H9 (cell line): ENCODE data around the gene SLC2A8. TPM values are rescaled to one million over a fixed set of nuclear protein-coding genes. Genes with fewer than 3 reads are reported as not detected.
A peak's percentile ranks its signal among the peaks of the same experiment; 100 is the strongest.

Experiments
- DNase-seq: peaks from one replicate; pipeline ENCODE4 v3.0.0-alpha.2; 2017
- H2AFZ ChIP-seq: one replicate; pipeline ENCODE4 v1.6.1; 2013; ENCODE audit warnings: mild to moderate bottlenecking, low read length, control low read depth, moderate library complexity
- H2AK5ac ChIP-seq: 2 replicates; pipeline ENCODE4 v1.6.1; 2013; ENCODE audit warnings: low read length, control low read depth, mixed read lengths; ENCODE audit not compliant: insufficient read length
- H2BK120ac ChIP-seq: one replicate; pipeline ENCODE4 v1.6.1; 2013; ENCODE audit warnings: low read depth, mild to moderate bottlenecking, low read length, control low read depth, inconsistent platforms; ENCODE audit not compliant: poor library complexity, severe bottlenecking
- H2BK12ac ChIP-seq: 2 replicates; pipeline ENCODE4 v1.6.1; 2013; ENCODE audit warnings: low read length, control low read depth, mixed read lengths, low read depth; ENCODE audit not compliant: insufficient read length
- H2BK15ac ChIP-seq: 2 replicates; pipeline ENCODE4 v1.6.1; 2013; ENCODE audit warnings: low read depth, low read length, control low read depth
- H2BK20ac ChIP-seq: one replicate; pipeline ENCODE4 v1.6.1; 2013; ENCODE audit warnings: low read depth, mild to moderate bottlenecking, low read length, control low read depth, inconsistent platforms; ENCODE audit not compliant: poor library complexity, severe bottlenecking
- H2BK5ac ChIP-seq: 2 replicates; pipeline ENCODE4 v1.6.1; 2013; ENCODE audit warnings: low read length, control low read depth, mixed read lengths; ENCODE audit not compliant: insufficient read length
- H3K14ac ChIP-seq: 2 replicates; pipeline ENCODE4 v1.6.1; 2013; ENCODE audit warnings: low read length, control low read depth; ENCODE audit not compliant: insufficient read depth
- H3K18ac ChIP-seq: 2 replicates; pipeline ENCODE4 v1.6.1; 2013; ENCODE audit warnings: low read depth, mild to moderate bottlenecking, mixed read lengths, low read length, control low read depth; ENCODE audit not compliant: insufficient read length
- H3K23ac ChIP-seq: 2 replicates; pipeline ENCODE4 v1.6.1; 2013; ENCODE audit warnings: low read length, control low read depth, mixed read lengths, low read depth; ENCODE audit not compliant: insufficient read length
- H3K23me2 ChIP-seq: 2 replicates; pipeline ENCODE4 v1.6.1; 2013; ENCODE audit warnings: low read depth, mild to moderate bottlenecking, mixed read lengths, low read length, control low read depth; ENCODE audit not compliant: insufficient read length, poor library complexity, severe bottlenecking
- H3K27ac ChIP-seq: 2 replicates; pipeline ENCODE4 v1.5.1; 2013; ENCODE audit warnings: low read length, control low read depth, mixed read lengths, low read depth; ENCODE audit not compliant: insufficient read length
- H3K27me3 ChIP-seq: 2 replicates; pipeline ENCODE4 v1.6.1; 2013; ENCODE audit warnings: low read length, control low read depth, inconsistent platforms; ENCODE audit not compliant: insufficient read depth
- H3K4ac ChIP-seq: 2 replicates; pipeline ENCODE4 v1.6.1; 2013; ENCODE audit warnings: low read depth, mild to moderate bottlenecking, control low read depth, inconsistent platforms, low read length, moderate library complexity
- H3K4me1 ChIP-seq: 2 replicates; pipeline ENCODE4 v1.6.1; 2013; ENCODE audit warnings: low read length, control low read depth, inconsistent platforms; ENCODE audit not compliant: insufficient read depth
- H3K4me2 ChIP-seq: 2 replicates; pipeline ENCODE4 v1.6.1; 2013; ENCODE audit warnings: low read length, control low read depth, mixed read lengths; ENCODE audit not compliant: insufficient read length, insufficient read depth
- H3K56ac ChIP-seq: 2 replicates; pipeline ENCODE4 v1.6.1; 2013; ENCODE audit warnings: low read depth, mild to moderate bottlenecking, mixed read lengths, low read length, control low read depth; ENCODE audit not compliant: insufficient read length
- H3K79me1 ChIP-seq: 2 replicates; pipeline ENCODE4 v1.6.1; 2013; ENCODE audit warnings: low read depth, mild to moderate bottlenecking, moderate library complexity, low read length, control low read depth, inconsistent platforms; ENCODE audit not compliant: insufficient read depth, poor library complexity, severe bottlenecking
- H3K79me2 ChIP-seq: 2 replicates; pipeline ENCODE4 v1.6.1; 2013; ENCODE audit warnings: low read length, control low read depth, inconsistent platforms; ENCODE audit not compliant: insufficient read depth
- H3K9ac ChIP-seq: 2 replicates; pipeline ENCODE4 v1.6.1; 2013; ENCODE audit warnings: low read length, control low read depth, mixed read lengths; ENCODE audit not compliant: insufficient read length; ENCODE audit errors: extremely low read depth
- H3K9me3 ChIP-seq: one replicate; pipeline ENCODE4 v1.6.1; 2013; ENCODE audit warnings: low read depth, low read length, inconsistent platforms; ENCODE audit not compliant: control insufficient read depth
- H3T11ph ChIP-seq: one replicate; pipeline ENCODE4 v1.6.1; 2013; ENCODE audit warnings: mild to moderate bottlenecking, low read length, control low read depth, inconsistent platforms
- H4K20me1 ChIP-seq: one replicate; pipeline ENCODE4 v1.6.1; 2013; ENCODE audit not compliant: control insufficient read depth, insufficient read length, insufficient read depth
- H4K5ac ChIP-seq: 2 replicates; pipeline ENCODE4 v1.6.1; 2013; ENCODE audit warnings: low read depth, mild to moderate bottlenecking, mixed read lengths, low read length, control low read depth; ENCODE audit not compliant: insufficient read length
- H4K8ac ChIP-seq: replicated peaks from 2 replicates; pipeline ENCODE4 v1.6.1; 2013; ENCODE audit warnings: low read length, control low read depth, mixed read lengths, low read depth; ENCODE audit not compliant: insufficient read length
- H4K91ac ChIP-seq: 2 replicates; pipeline ENCODE4 v1.6.1; 2013; ENCODE audit warnings: low read depth, mild to moderate bottlenecking, moderate library complexity, mixed read lengths, low read length, control low read depth; ENCODE audit not compliant: insufficient read length
- H3K27ac Mint-ChIP-seq, 3 experiments: 2 replicates in 2 of 3; 3 replicates in 1 of 3; pipeline ENCODE4 v1.8.0; 2020 to 2021; ENCODE audit warnings: mixed read lengths in 3 of 3, mild to moderate bottlenecking in 1 of 3, moderate library complexity in 1 of 3
- H3K27me3 Mint-ChIP-seq: 2 replicates; pipeline ENCODE4 v1.8.0; 2021; ENCODE audit warnings: low read depth, mild to moderate bottlenecking, moderate library complexity, mixed read lengths
- H3K36me3 Mint-ChIP-seq, 3 experiments: 2 replicates in 2 of 3; 3 replicates in 1 of 3; pipeline ENCODE4 v1.8.0; 2020 to 2021; ENCODE audit warnings: low read depth in 3 of 3, mixed read lengths in 3 of 3; ENCODE audit not compliant: insufficient read depth in 1 of 3
- H3K4me1 Mint-ChIP-seq, 2 experiments: 2 replicates each; pipeline ENCODE4 v1.8.0; 2020; ENCODE audit warnings: mixed read lengths in 2 of 2
- H3K4me3 Mint-ChIP-seq, 2 experiments: 2 replicates in 1 of 2; 3 replicates in 1 of 2; pipeline ENCODE4 v1.8.0; 2020 to 2021; ENCODE audit warnings: mild to moderate bottlenecking in 2 of 2, mixed read lengths in 2 of 2, moderate library complexity in 1 of 2
- H3K9me3 Mint-ChIP-seq, 2 experiments: 2 replicates in 1 of 2; 3 replicates in 1 of 2; pipeline ENCODE4 v1.8.0; 2020; ENCODE audit warnings: mild to moderate bottlenecking in 2 of 2, mixed read lengths in 2 of 2, moderate library complexity in 1 of 2
- WGBS: extraction: QIAGEN DNeasy Blood & Tissue Kit; methylation state at CpG from one replicate; pipeline ENCODE4 v1.1.7; 2013; ENCODE audit warnings: missing lambda C conversion rate, low lambda C conversion rate, mixed read lengths; ENCODE audit not compliant: insufficient read length; ENCODE audit errors: extremely low coverage; 5-methylcytosine and 5-hydroxymethylcytosine counted together
- total RNA-seq: library from RNA; stranded (reverse); gene quantifications from 2 replicates; pipeline ENCODE4 v1.2.1, GENCODE V29; 2021
- TF ChIP-seq, protein P1 (sequence below): fragments of 200-600 bp; sonication (generic); conservative IDR thresholded peaks from 3 replicates; pipeline ENCODE4 v1.8.0; 2021; ENCODE audit warnings: antibody characterized with exemption, mild to moderate bottlenecking

SLC2A8 gene
- total RNA-seq, 1 experiment from 2014 or later, result 38.3 TPM

DNA sequence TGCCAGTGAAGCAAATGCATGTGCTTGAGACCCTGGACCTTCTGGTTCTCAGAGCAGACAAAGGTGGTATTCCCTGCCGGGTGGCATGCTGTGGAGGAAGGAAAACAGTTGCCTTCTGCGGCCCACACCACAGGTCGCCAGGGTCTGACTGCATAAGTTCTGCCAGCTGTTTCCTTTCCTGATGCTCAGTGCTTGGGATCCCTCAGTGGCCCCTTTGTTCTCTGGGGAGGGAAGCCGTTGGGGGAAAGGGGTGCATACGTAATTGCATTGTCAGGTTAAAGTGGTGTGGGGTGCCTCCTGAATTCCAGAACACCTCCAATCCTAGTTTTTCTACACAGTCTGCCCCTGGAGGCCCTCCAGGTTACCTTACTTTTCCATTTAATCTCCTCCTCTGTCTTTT lies 43.1 kb upstream of the SLC2A8 start:
- no CpG with 5 or more reads among the region's 5 CpGs for WGBS
- H3K9me3 Mint-ChIP-seq, result no peaks in the 10 kb centered on the region

More for the DNA sequence above, 43.1 kb upstream of the SLC2A8 start:
- H3K23ac ChIP-seq, result no peak overlapping the region
- Mint-ChIP-seq H3K4me1 (peaks cover 30 to 36% of the 10 kb centered on the region in 2 experiments), H3K27me3 (no peaks in the 10 kb centered on the region), H3K27ac (peak overlapping the region; percentile 94 to 98 (median 98)), H3K36me3 (peaks cover 6 to 12% (median 7%) of the 10 kb centered on the region in 3 experiments; a peak in 3 of 7 replicates), H3K4me3 (peak overlapping the region in 1 of 2 experiments; percentile 61; a peak in 4 of 5 replicates)
- H3K27ac ChIP-seq, result peak overlapping the region; percentile 40
- no peak overlapping the region for H2BK20ac ChIP-seq
- H2BK120ac ChIP-seq, result no peak overlapping the region
- no peak overlapping the region for H2AK5ac ChIP-seq
- peak; percentile 82 for DNase-seq
- H3K27me3 ChIP-seq, result no peaks in the 10 kb centered on the region
- no peaks in the 10 kb centered on the region for H3K79me2 ChIP-seq
- no peak overlapping the region for H2AFZ ChIP-seq
- H3K56ac ChIP-seq, result no peak overlapping the region
- no peak overlapping the region for H3K4ac ChIP-seq
- no peak overlapping the region for H2BK12ac ChIP-seq
- H4K5ac ChIP-seq, result no peak overlapping the region
- no peak overlapping the region for H3T11ph ChIP-seq
- peak overlapping the region; percentile 8 for H3K4me2 ChIP-seq
- no peak overlapping the region for H3K14ac ChIP-seq
- no peaks in the 10 kb centered on the region for H3K79me1 ChIP-seq
- no peak overlapping the region for H3K18ac ChIP-seq
- no peak overlapping the region for H2BK5ac ChIP-seq
- peaks cover 4% of the 10 kb centered on the region; the same call in 1 of the 2 replicates for H3K4me1 ChIP-seq
- no peaks in the 10 kb centered on the region for H3K9me3 ChIP-seq
- no peak overlapping the region for H2BK15ac ChIP-seq
- no peaks in the 10 kb centered on the region for H3K23me2 ChIP-seq
- TF ChIP-seq, protein P1, sequence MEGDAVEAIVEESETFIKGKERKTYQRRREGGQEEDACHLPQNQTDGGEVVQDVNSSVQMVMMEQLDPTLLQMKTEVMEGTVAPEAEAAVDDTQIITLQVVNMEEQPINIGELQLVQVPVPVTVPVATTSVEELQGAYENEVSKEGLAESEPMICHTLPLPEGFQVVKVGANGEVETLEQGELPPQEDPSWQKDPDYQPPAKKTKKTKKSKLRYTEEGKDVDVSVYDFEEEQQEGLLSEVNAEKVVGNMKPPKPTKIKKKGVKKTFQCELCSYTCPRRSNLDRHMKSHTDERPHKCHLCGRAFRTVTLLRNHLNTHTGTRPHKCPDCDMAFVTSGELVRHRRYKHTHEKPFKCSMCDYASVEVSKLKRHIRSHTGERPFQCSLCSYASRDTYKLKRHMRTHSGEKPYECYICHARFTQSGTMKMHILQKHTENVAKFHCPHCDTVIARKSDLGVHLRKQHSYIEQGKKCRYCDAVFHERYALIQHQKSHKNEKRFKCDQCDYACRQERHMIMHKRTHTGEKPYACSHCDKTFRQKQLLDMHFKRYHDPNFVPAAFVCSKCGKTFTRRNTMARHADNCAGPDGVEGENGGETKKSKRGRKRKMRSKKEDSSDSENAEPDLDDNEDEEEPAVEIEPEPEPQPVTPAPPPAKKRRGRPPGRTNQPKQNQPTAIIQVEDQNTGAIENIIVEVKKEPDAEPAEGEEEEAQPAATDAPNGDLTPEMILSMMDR, result no peak
- no peak overlapping the region for H3K9ac ChIP-seq
- H4K8ac ChIP-seq, result no peak overlapping the region
- H4K20me1 ChIP-seq, result no peaks in the 10 kb centered on the region
- no peak overlapping the region for H4K91ac ChIP-seq
